OCI-LY3 (cell line): ENCODE data around the gene CCDC152.
"Not testable (repeated sequence)": the region's sequence is repeated elsewhere in the genome, so short reads cannot be mapped to it uniquely, and the experiment has no call there.

Source experiments
- H2AFZ ChIP-seq: fragments of 200-600, 300-600 bp; shearing (Covaris generic); 2 replicates; pipeline ENCODE4 v1.6.0; 2014; ENCODE audit warnings: antibody characterized with exemption, low read depth, low read length
- H3K27ac ChIP-seq: fragments of 200-600, 300-600 bp; sonication (generic); 2 replicates; pipeline ENCODE4 v1.5.1; 2014; ENCODE audit warnings: mild to moderate bottlenecking, low read length, moderate library complexity, mixed read lengths
- H3K27me3 ChIP-seq: fragments of 200-600, 300-600 bp; sonication (generic); 2 replicates; pipeline ENCODE4 v1.6.1; 2014; ENCODE audit warnings: low read depth, low read length, mixed read lengths
- H3K36me3 ChIP-seq: fragments of 200-600, 300-600 bp; sonication (generic); replicated peaks from 2 replicates; pipeline ENCODE3; 2014; ENCODE audit warnings: low read depth, low read length, mixed read lengths
- H3K4me1 ChIP-seq: fragments of 300-600, 200-600 bp; sonication (generic); 2 replicates; pipeline ENCODE4 v1.6.1; 2014; ENCODE audit warnings: low read length, mixed read lengths
- H3K4me2 ChIP-seq: fragments of 200-600, 300-600 bp; sonication (generic); 2 replicates; pipeline ENCODE4 v1.6.1; 2014; ENCODE audit warnings: low read length, mixed read lengths
- H3K4me3 ChIP-seq: fragments of 300-600, 200-600 bp; sonication (generic); 2 replicates; pipeline ENCODE4 v1.5.1; 2014; ENCODE audit warnings: antibody characterized with exemption, mild to moderate bottlenecking, low read length, moderate library complexity
- H3K79me2 ChIP-seq: fragments of 300-600, 200-600 bp; shearing (Covaris generic); 2 replicates; pipeline ENCODE4 v1.6.1; 2014; ENCODE audit warnings: mild to moderate bottlenecking, low read length, mixed read lengths
- H3K9ac ChIP-seq: fragments of 300-600, 200-600 bp; shearing (Covaris generic); 2 replicates; pipeline ENCODE4 v1.6.0; 2014; ENCODE audit warnings: mild to moderate bottlenecking, low read length, moderate library complexity
- H3K9me3 ChIP-seq: fragments of 200-600, 300-600 bp; shearing (Covaris generic); 2 replicates; pipeline ENCODE4 v1.6.1; 2014; ENCODE audit warnings: low read length, mixed read lengths; ENCODE audit not compliant: insufficient read depth
- H4K20me1 ChIP-seq: fragments of 200-600, 300-600 bp; sonication (generic); 2 replicates; pipeline ENCODE4 v1.6.1; 2016; ENCODE audit warnings: low read length, mixed read lengths; ENCODE audit not compliant: insufficient read depth
- EZH2phosphoT487 ChIP-seq: fragments of 200-600 bp; shearing (Covaris generic); IDR thresholded peaks from 2 replicates; pipeline ENCODE4 v1.6.1; 2018; ENCODE audit warnings: antibody characterized with exemption, mixed run types, low read depth
- TF ChIP-seq, protein P1 (sequence below): fragments of 200-600, 300-600 bp; sonication (generic); IDR thresholded peaks from 2 replicates; pipeline ENCODE4 v1.5.1; 2014; ENCODE audit warnings: antibody characterized with exemption, low read length, low read depth

CCDC152 gene

DNA sequence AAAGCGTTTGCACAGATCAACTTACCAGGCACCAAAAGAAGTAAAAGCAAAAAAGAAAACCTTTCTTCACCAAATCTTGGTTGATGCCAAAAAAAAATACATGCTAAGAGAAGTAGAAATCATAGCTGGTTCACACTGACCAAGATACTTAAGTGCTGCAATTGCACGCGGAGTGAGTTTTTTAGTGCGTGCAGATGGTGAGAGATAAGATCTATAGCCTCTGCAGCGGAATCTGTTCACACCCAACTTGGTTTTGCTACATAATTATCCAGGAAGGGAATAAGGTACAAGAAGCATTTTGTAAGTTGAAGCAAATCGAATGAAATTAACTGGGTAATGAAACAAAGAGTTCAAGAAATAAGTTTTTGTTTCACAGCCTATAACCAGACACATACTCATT, 36.4 kb upstream of the CCDC152 start:
- no peak overlapping the region for H2AFZ ChIP-seq
- H3K9ac ChIP-seq: no peak overlapping the region
- H3K27ac ChIP-seq: no peak overlapping the region
- no peaks in the 10 kb centered on the region for H3K36me3 ChIP-seq
- H3K27me3 ChIP-seq: no peaks in the 10 kb centered on the region
- no peak overlapping the region for H3K4me3 ChIP-seq
- no peaks in the 10 kb centered on the region for H3K9me3 ChIP-seq
- no peaks in the 10 kb centered on the region for H4K20me1 ChIP-seq
- no peaks in the 10 kb centered on the region for H3K79me2 ChIP-seq
- H3K4me2 ChIP-seq: no peak overlapping the region
- no peak for TF ChIP-seq EZH2phosphoT487
- TF ChIP-seq, protein P1, sequence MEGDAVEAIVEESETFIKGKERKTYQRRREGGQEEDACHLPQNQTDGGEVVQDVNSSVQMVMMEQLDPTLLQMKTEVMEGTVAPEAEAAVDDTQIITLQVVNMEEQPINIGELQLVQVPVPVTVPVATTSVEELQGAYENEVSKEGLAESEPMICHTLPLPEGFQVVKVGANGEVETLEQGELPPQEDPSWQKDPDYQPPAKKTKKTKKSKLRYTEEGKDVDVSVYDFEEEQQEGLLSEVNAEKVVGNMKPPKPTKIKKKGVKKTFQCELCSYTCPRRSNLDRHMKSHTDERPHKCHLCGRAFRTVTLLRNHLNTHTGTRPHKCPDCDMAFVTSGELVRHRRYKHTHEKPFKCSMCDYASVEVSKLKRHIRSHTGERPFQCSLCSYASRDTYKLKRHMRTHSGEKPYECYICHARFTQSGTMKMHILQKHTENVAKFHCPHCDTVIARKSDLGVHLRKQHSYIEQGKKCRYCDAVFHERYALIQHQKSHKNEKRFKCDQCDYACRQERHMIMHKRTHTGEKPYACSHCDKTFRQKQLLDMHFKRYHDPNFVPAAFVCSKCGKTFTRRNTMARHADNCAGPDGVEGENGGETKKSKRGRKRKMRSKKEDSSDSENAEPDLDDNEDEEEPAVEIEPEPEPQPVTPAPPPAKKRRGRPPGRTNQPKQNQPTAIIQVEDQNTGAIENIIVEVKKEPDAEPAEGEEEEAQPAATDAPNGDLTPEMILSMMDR: no peak
- no peaks in the 10 kb centered on the region for H3K4me1 ChIP-seq

DNA sequence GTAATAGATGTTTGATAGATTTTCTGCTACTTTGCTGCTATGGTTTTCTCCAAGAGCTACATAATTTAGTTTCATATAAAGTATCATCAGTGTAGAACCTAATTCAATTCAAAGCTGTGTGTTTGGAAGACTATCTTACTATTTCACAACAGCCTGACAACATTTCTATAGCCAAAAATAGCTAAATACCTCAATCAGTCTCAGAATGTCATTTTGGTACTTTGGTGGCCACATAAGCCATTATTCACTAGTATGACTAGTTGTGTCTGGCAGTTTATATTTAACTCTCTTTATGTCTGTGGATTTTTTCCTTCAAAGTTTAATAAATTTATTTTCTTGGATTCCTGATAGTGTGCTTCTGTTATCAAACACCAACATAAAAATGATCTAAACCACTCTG, 35.1 kb upstream of the CCDC152 start:
- Histone ChIP-seq H3K27me3 (no peaks in the 10 kb centered on the region), H3K9ac (no peak overlapping the region), H2AFZ (no peak overlapping the region), H3K9me3 (no peaks in the 10 kb centered on the region), H3K36me3 (no peaks in the 10 kb centered on the region), H3K4me1 (no peaks in the 10 kb centered on the region), H3K79me2 (no peaks in the 10 kb centered on the region), H3K27ac (no peak overlapping the region), H3K4me3 (no peak overlapping the region), H4K20me1 (no peaks in the 10 kb centered on the region), H3K4me2 (no peak overlapping the region)
- TF ChIP-seq, protein P1: no peak
- no peak for TF ChIP-seq EZH2phosphoT487

DNA sequence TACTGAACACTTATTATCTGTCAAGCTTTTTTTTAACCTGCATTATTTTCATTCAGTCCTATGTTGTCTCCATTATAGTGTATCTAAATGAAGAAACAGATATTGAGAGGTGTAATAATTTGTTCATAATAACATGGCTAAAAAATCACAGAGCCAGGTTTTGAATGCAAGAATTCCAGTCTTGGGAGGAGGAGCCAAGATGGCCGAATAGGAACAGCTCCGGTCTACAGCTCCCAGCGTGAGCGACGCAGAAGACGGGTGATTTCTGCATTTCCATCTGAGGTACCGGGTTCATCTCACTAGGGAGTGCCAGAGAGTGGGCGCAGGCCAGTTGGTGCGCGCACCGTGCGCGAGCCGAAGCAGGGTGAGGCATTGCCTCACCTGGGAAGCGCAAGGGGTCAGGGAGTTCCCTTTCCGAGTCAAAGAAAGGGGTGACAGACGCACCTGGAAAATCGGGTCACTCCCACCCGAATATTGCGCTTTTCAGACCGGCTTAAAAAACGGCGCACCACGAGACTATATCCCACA, 22.0 kb upstream of the CCDC152 start:
- H3K9ac ChIP-seq, H3K4me2 ChIP-seq, H3K79me2 ChIP-seq, H3K4me1 ChIP-seq, H3K27ac ChIP-seq, H3K9me3 ChIP-seq, H3K4me3 ChIP-seq, H4K20me1 ChIP-seq, H2AFZ ChIP-seq, H3K36me3 ChIP-seq, H3K27me3 ChIP-seq: not testable (repeated sequence)

DNA sequence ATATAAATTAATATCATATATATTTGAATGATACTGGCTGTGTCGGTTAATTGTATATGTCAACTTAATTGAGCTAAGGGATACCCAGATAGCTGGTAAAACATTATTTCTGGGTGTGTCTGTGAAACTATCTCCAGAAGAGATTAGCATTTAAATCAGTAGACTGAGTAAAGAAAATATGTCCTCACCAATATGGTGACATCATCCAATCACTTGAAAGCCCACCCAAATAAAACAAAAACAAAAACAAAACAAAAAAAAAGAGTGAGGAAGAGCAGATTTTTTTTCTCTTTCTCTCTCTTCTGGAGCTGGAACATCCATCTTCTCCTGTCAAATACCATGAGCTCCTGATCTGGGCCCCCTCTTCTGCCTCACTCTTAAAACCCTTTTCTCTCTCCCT, 15.7 kb upstream of the CCDC152 start:
- no peaks in the 10 kb centered on the region for H3K27me3 ChIP-seq
- H3K4me3 ChIP-seq: no peak overlapping the region
- H3K36me3 ChIP-seq: no peaks in the 10 kb centered on the region
- no peak for TF ChIP-seq EZH2phosphoT487
- TF ChIP-seq, protein P1: no peak
- no peaks in the 10 kb centered on the region for H3K79me2 ChIP-seq
- H3K9me3 ChIP-seq: no peaks in the 10 kb centered on the region
- no peak overlapping the region for H3K4me2 ChIP-seq
- no peaks in the 10 kb centered on the region for H4K20me1 ChIP-seq
- no peak overlapping the region for H3K27ac ChIP-seq
- H2AFZ ChIP-seq: no peak overlapping the region
- no peak overlapping the region for H3K9ac ChIP-seq
- H3K4me1 ChIP-seq: no peaks in the 10 kb centered on the region

DNA sequence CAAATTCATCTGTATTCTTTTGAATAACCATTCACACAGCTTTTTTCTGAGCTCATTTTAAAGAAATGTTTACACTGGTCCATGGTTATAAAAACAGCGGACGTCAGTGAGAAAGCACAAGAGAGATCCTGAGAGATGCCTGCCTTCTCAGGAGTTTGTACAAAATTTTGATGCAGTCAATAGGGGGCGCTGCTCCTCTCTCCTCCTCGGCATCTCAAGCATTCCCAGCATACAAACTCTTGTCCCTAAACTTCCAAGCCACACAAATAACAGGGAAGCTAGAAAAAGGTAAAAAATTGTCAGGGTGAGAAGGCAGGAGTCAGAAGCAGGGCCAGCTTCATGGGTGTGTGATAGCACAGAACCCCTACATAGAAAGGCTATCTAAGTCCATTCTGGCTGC, 11.2 kb upstream of the CCDC152 start:
- Histone ChIP-seq H3K4me3 (no peak overlapping the region), H3K27ac (no peak overlapping the region), H2AFZ (no peak overlapping the region), H3K9ac (no peak overlapping the region), H3K4me2 (no peak overlapping the region), H3K79me2 (no peaks in the 10 kb centered on the region), H3K27me3 (no peaks in the 10 kb centered on the region), H4K20me1 (no peaks in the 10 kb centered on the region), H3K4me1 (no peaks in the 10 kb centered on the region), H3K36me3 (no peaks in the 10 kb centered on the region), H3K9me3 (no peaks in the 10 kb centered on the region)
- TF ChIP-seq, protein P1: peak; percentile 47
- no peak for TF ChIP-seq EZH2phosphoT487
